Thyroid gland (tissue), 4 donors: ENCODE measurements around the gene BANP. TPM values are rescaled to one million over a fixed set of nuclear protein-coding genes. Genes with fewer than 3 reads are reported as not detected.

Experiments
- DNase-seq, 2 donors: peaks; one replicate each; pipeline ENCODE4 v3.0.0-alpha.2; 2019
- H3K27ac ChIP-seq, 3 donors: fragments of 200-600 bp; sonication (generic); 1 replicate in 2 of 3; 2 replicates in 1 of 3; pipeline ENCODE4 v1.5.1; 2016 to 2019; ENCODE audit warnings: mild to moderate bottlenecking in 1 of 3, moderate library complexity in 1 of 3
- H3K27me3 ChIP-seq: fragments of 200-600 bp; sonication (generic); one replicate; pipeline ENCODE4 v1.5.1; 2019
- H3K36me3 ChIP-seq, 2 donors: fragments of 200-600 bp; sonication (generic); one replicate each; pipeline ENCODE4 v1.5.1; 2016 to 2019
- H3K4me1 ChIP-seq, 2 donors: fragments of 200-600 bp; sonication (generic); one replicate each; pipeline ENCODE4 v1.5.1; 2017 to 2019
- H3K4me3 ChIP-seq, 3 donors: fragments of 200-600 bp; sonication (generic); replicated peaks in 1 of 3; 1 replicate in 2 of 3; 2 replicates in 1 of 3; pipeline ENCODE4 v1.5.1; 2016; ENCODE audit warnings: mild to moderate bottlenecking in 1 of 3
- H3K9me3 ChIP-seq: fragments of 200-600 bp; sonication (generic); one replicate; pipeline ENCODE4 v1.5.1; 2017
- POLR2A ChIP-seq, 2 donors: fragments of 450-650 bp; IDR thresholded peaks; one replicate each; pipeline ENCODE4 v1.6.1; 2017; ENCODE audit warnings: antibody characterized with exemption in 2 of 2, mild to moderate bottlenecking in 2 of 2, moderate library complexity in 1 of 2
- WGBS, 2 donors: methylation state at CpG; one replicate each; pipeline ENCODE4 v1.1.5; 2017; 5-methylcytosine and 5-hydroxymethylcytosine counted together
- intact Hi-C: fragments of 100-400 bp; cut with DNase I; formaldehyde crosslinking; loops from one replicate; pipeline ENCODE4 v1.15.1; 2023
- total RNA-seq, 4 donors: library from RNA; depleted of rRNA; stranded (reverse); fragments of >200 nt; gene quantifications; one replicate each; pipeline ENCODE4 v1.2.3, GENCODE V29; 2016
- TF ChIP-seq, protein P1 (sequence below), 6 experiments: fragments of 200-600 bp in 3 of 6; fragments of 450-650 bp in 3 of 6; sonication (generic) in 3 of 6; IDR thresholded peaks; one replicate each; pipeline ENCODE4 v1.5.1; 2016 to 2019; ENCODE audit warnings: antibody characterized with exemption in 6 of 6, mild to moderate bottlenecking in 2 of 6, inconsistent platforms in 1 of 6, moderate library complexity in 1 of 6

BANP gene
- total RNA-seq, 4 donors from 2014 or later = 22.8 to 42.7 (median 29.8) TPM

GRCh38 chr16:87947356-87948118, 3.7 kb upstream of the BANP start:
- peak overlapping the region; percentile 78 to 92 (median 84) for H3K27ac ChIP-seq
- H3K9me3 ChIP-seq = no peaks in the 10 kb centered on the region
- no peaks in the 10 kb centered on the region for H3K27me3 ChIP-seq
- TF ChIP-seq, protein P1, sequence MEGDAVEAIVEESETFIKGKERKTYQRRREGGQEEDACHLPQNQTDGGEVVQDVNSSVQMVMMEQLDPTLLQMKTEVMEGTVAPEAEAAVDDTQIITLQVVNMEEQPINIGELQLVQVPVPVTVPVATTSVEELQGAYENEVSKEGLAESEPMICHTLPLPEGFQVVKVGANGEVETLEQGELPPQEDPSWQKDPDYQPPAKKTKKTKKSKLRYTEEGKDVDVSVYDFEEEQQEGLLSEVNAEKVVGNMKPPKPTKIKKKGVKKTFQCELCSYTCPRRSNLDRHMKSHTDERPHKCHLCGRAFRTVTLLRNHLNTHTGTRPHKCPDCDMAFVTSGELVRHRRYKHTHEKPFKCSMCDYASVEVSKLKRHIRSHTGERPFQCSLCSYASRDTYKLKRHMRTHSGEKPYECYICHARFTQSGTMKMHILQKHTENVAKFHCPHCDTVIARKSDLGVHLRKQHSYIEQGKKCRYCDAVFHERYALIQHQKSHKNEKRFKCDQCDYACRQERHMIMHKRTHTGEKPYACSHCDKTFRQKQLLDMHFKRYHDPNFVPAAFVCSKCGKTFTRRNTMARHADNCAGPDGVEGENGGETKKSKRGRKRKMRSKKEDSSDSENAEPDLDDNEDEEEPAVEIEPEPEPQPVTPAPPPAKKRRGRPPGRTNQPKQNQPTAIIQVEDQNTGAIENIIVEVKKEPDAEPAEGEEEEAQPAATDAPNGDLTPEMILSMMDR (IDR thresholded peaks at IDR 0.05) = no peak
- TF ChIP-seq POLR2A (IDR thresholded peaks at IDR 0.05) = no peak
- peak; percentile 48 to 62 for DNase-seq
- no peak overlapping the region for H3K4me3 ChIP-seq
- H3K4me1 ChIP-seq = peaks cover 32 to 43% of the 10 kb centered on the region in 2 donors
- 84 to 85% methylated on average over 21 to 22 of the region's 22 CpGs for WGBS, 2 donors
- H3K36me3 ChIP-seq = no peaks in the 10 kb centered on the region
- intact Hi-C loops = no loop called here

DNA sequence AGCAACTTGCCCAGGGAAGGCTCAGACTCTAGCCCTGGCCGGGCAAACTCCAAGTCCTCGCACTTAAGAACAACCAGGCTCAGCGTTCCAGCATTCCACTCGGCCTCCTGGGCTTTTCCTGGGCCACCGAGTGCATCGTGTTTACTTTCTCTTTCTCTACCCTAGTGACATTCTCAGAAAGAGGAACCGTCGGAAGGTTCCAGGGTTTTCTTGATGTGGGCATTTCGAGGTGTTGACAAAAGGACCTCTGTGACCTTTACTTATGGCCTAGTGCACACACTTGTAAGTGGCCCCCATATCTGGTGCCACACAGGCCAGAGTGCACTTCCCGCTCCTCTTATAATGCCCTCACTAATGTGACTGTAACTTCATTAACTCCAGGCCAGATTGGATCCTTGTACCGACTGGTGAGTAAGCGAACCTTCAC, 3.1 kb upstream of the BANP start:
- Histone ChIP-seq H3K36me3 (no peaks in the 10 kb centered on the region), H3K27me3 (no peaks in the 10 kb centered on the region), H3K27ac (peak overlapping the region; percentile 78 to 92 (median 84)), H3K4me1 (peaks cover 33 to 47% of the 10 kb centered on the region in 2 donors), H3K4me3 (no peak overlapping the region), H3K9me3 (no peaks in the 10 kb centered on the region)
- intact Hi-C loops = no loop called here
- peak in 1 of 2 donors; percentile 17 for TF ChIP-seq POLR2A (IDR thresholded peaks at IDR 0.05)
- TF ChIP-seq, protein P1 (IDR thresholded peaks at IDR 0.05) = no peak
- no peak for DNase-seq
- WGBS, 2 donors = 47 to 54% methylated on average over 9 to 12 of the region's 12 CpGs

- Histone ChIP-seq H3K27ac (peak overlapping the region; percentile 78 to 92 (median 84)), H3K9me3 (no peaks in the 10 kb centered on the region), H3K27me3 (no peaks in the 10 kb centered on the region), H3K4me3 (no peak overlapping the region), H3K4me1 (peaks cover 35 to 47% of the 10 kb centered on the region in 2 donors), H3K36me3 (no peaks in the 10 kb centered on the region)
- intact Hi-C loops = no loop called here
- no peak for DNase-seq
- no peak for TF ChIP-seq POLR2A (IDR thresholded peaks at IDR 0.05)
- TF ChIP-seq, protein P1 (IDR thresholded peaks at IDR 0.05) = no peak
- WGBS, 2 donors = 90 to 91% methylated on average over 5 of the region's 5 CpGs
These were observed 2.5 kb upstream of the BANP start for GRCh38 chr16:87948735-87949070.

DNA sequence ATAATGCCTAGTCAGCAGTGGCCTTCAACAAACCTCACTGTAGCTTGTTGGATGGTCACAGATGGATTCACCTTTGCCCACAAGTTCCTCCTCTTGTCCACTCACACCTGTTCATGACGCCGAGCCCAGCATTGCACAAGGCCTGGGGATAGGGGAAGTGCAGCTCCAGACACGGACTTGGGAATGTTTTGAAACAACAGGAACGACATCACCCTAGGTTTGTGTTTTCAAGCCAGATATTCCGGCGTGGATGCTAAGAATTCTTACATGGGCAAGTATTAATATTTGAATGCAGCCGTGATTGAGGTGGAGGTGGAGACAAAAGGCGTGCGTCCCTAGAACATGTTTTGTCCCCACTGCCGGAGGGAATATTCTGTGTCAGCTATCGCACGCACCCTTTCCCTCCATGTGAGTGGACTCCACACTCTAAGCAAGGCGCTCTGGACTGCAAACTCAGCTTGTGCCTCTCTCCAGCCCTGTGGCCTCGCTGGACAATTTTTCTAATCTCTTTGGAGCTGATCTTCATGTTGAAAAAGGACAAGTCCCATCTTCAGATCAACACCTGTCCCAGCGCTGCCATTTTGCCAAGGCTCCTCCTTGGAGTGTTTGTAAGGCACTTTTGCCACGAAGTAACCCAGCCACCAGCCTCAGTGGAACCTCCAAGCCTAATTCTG, 2.0 kb upstream of the BANP start:
- intact Hi-C loops = no loop called here
- 70 to 76% methylated on average over 15 to 16 of the region's 16 CpGs for WGBS, 2 donors

More for the DNA sequence above, 2.0 kb upstream of the BANP start:
- no peaks in the 10 kb centered on the region for H3K36me3 ChIP-seq
- peaks cover 36 to 47% of the 10 kb centered on the region in 2 donors for H3K4me1 ChIP-seq
- H3K4me3 ChIP-seq = no peak overlapping the region
- H3K9me3 ChIP-seq = no peaks in the 10 kb centered on the region
- TF ChIP-seq, protein P1 (IDR thresholded peaks at IDR 0.05) = no peak
- no peak for TF ChIP-seq POLR2A (IDR thresholded peaks at IDR 0.05)
- no peaks in the 10 kb centered on the region for H3K27me3 ChIP-seq
- peak overlapping the region; percentile 78 to 92 (median 84) for H3K27ac ChIP-seq
- DNase-seq = peak; percentile 60 to 80
